Mammary epithelial cell (primary cell): ENCODE data around the gene TXLNB.

Source experiments
- EZH2 ChIP-seq: IDR thresholded peaks from 2 replicates; pipeline ENCODE4 v1.6.1; 2012; ENCODE audit warnings: low read length, inconsistent platforms, borderline replicate concordance
- TF ChIP-seq, protein P1 (sequence below), 2 donors: IDR thresholded peaks in 1 of 2; conservative IDR thresholded peaks in 1 of 2; 2 replicates each; pipeline ENCODE4 v1.5.1; 2011 to 2012; ENCODE audit warnings: inconsistent platforms in 2 of 2, low read length in 2 of 2, mild to moderate bottlenecking in 2 of 2, control low read depth in 1 of 2, low read depth in 1 of 2; ENCODE audit not compliant: insufficient read depth in 1 of 2; ENCODE audit errors: extremely low read depth in 1 of 2

DNA sequence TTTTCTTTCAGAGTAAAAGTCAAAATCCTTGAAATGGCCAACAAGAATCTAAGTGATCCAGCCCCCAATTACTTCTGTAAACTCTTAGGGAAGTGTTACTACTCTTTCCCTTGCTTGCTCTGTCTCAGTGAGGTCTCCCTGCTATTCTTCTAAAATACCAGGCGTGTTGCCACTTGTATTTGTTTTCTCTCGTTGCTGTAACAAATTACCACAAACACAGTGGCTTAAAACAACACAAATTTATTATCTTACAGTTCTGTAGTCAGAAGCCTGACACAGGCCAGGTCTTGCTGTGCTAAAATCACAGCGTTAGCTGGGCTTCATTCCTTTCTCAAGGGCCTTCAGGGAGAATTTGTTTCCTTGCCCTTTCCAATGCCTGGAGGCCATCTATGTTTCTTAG is 97.1 kb downstream of the TXLNB start:
- TF ChIP-seq, protein P1, sequence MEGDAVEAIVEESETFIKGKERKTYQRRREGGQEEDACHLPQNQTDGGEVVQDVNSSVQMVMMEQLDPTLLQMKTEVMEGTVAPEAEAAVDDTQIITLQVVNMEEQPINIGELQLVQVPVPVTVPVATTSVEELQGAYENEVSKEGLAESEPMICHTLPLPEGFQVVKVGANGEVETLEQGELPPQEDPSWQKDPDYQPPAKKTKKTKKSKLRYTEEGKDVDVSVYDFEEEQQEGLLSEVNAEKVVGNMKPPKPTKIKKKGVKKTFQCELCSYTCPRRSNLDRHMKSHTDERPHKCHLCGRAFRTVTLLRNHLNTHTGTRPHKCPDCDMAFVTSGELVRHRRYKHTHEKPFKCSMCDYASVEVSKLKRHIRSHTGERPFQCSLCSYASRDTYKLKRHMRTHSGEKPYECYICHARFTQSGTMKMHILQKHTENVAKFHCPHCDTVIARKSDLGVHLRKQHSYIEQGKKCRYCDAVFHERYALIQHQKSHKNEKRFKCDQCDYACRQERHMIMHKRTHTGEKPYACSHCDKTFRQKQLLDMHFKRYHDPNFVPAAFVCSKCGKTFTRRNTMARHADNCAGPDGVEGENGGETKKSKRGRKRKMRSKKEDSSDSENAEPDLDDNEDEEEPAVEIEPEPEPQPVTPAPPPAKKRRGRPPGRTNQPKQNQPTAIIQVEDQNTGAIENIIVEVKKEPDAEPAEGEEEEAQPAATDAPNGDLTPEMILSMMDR (conservative IDR thresholded peaks at IDR 0.05 in 1 of 2, IDR thresholded peaks at IDR 0.05 in 1 of 2; ENCODE audit: extremely low read depth in 1 of 2, insufficient read depth in 1 of 2, low read depth in 1 of 2, low read length in 2 of 2), result no peak
- no peak for TF ChIP-seq EZH2
